ENCODE results near the gene ADAMTSL3. TPM values are rescaled to one million over a fixed set of nuclear protein-coding genes. Genes with fewer than 3 reads are reported as not detected.

ADAMTSL3 gene
- total RNA-seq, 2 experiments from 2014 or later = not detected

DNA sequence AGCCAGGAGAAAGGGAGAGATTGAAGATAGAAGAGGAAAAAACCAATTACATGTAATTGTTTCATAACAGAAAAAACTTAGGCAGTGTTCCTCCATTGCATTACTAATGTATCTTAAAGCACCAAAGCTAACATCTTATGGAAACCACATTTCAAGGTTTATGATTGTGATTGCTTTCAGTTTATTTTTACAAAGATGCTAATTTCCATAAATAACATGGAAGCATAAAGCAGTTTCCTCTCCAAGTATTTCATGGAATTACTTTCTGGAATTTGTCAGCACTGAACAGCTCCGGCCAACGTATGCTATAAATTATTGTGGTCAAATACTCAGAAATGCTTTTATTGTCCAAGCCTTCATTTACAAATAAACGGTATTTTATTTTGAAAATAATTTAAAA lies 11.6 kb downstream of the ADAMTSL3 start:
- no peak overlapping the region for H3K4me3 Mint-ChIP-seq
- no peaks in the 10 kb centered on the region for H3K36me3 Mint-ChIP-seq
- no peak for DNase-seq
- no peaks in the 10 kb centered on the region for H3K27me3 Mint-ChIP-seq
- H3K4me1 Mint-ChIP-seq = no peaks in the 10 kb centered on the region
- H3K9me3 Mint-ChIP-seq = no peaks in the 10 kb centered on the region
- POLR2A ChIA-PET = no interaction called here
- ATAC-seq (ENCODE audit: low read depth) = no peak
- H3K27ac Mint-ChIP-seq = no peak overlapping the region

GRCh38 chr15:83670672-83671229 lies 16.8 kb downstream of the ADAMTSL3 start:
- H3K4me3 Mint-ChIP-seq = no peak overlapping the region
- H3K4me1 Mint-ChIP-seq = no peaks in the 10 kb centered on the region
- no peaks in the 10 kb centered on the region for H3K27me3 Mint-ChIP-seq
- no peak overlapping the region for H3K27ac Mint-ChIP-seq
- H3K9me3 Mint-ChIP-seq = no peaks in the 10 kb centered on the region
- no peaks in the 10 kb centered on the region for H3K36me3 Mint-ChIP-seq
- ATAC-seq (ENCODE audit: low read depth) (no peak), DNase-seq (no peak)
- POLR2A ChIA-PET = no interaction called here

DNA sequence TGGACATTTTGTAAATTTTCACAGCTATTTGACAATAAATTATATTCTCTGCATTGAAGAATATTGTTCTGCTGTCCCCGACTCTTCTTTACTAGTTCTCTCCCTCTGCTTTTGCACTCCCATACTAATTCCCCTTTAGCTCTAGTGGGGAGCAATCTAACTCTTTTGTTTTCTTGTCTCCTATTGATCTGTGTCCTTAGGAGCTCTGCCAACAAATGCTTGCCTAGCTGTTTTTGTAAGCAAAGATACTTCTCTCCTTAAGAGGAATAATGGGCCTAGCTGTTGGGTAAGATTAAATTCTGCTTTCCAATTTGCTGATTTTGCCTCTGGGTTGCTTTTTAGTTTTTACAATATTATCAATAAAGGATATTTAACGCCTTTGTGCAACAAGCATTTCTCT lies 17.7 kb downstream of the ADAMTSL3 start:
- Mint-ChIP-seq H3K36me3 (no peaks in the 10 kb centered on the region), H3K4me1 (peaks cover 4% of the 10 kb centered on the region), H3K9me3 (no peaks in the 10 kb centered on the region), H3K27ac (no peak overlapping the region), H3K4me3 (no peak overlapping the region), H3K27me3 (no peaks in the 10 kb centered on the region)
- POLR2A ChIA-PET = no interaction called here
- no peak for ATAC-seq (ENCODE audit: low read depth)
- DNase-seq = no peak

DNA sequence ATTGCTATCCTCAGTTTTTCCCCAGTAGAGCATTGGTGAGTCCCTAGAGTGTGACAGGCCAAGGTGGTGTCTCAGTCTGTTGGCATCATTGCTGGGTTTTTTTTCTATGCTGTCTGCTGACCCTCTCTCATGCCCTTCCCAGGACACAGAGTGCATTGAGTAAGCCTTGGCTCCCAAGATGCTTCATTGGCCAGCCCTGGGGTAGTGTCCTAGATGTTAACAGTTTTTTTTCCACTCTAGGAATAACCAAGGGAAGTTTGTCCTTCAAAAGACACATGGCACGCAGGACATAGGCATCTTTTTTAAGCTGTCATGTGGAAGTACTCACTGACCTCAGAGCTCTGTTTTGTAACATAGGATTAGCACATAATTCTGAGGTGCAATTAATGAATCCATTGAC lies 19.5 kb downstream of the ADAMTSL3 start:
- H3K36me3 Mint-ChIP-seq = no peaks in the 10 kb centered on the region
- POLR2A ChIA-PET = no interaction called here
- no peaks in the 10 kb centered on the region for H3K27me3 Mint-ChIP-seq
- no peak overlapping the region for H3K4me3 Mint-ChIP-seq
- no peak for DNase-seq
- H3K4me1 Mint-ChIP-seq = peaks cover 4% of the 10 kb centered on the region
- no peaks in the 10 kb centered on the region for H3K9me3 Mint-ChIP-seq
- ATAC-seq (ENCODE audit: low read depth) = no peak
- no peak overlapping the region for H3K27ac Mint-ChIP-seq

DNA sequence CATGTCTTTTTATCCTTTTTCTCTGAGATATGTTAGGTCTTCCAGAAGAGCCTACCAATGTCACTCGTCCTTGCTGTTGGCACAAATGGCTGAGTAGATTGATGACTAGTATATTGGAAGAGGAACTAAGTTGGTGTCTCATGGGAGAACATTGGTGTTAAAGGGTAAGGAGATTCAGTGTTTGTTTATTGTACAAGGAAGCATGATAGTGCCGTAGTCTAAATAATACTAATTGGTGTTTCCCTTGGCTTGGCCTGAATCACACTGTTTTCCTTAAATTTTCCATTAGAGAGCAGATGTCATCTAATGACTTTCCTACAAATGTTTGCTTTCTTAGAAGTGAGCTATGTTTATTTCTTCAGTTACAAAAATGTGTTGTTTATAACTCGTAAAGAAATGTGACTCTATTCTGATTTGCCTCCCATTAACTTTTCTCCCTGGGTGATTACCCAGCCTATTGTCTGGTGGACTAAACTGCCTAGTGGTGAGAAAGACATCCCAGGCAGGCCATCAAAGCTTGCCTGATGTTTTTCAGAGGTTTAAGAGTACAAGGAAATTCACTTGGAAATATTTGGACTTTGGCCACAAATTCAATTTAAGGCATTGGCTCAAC lies 28.7 kb downstream of the ADAMTSL3 start:
- POLR2A ChIA-PET = no interaction called here

GRCh38 chr15:83685916-83686332 lies 32.0 kb downstream of the ADAMTSL3 start:
- Mint-ChIP-seq H3K4me3 (no peak overlapping the region), H3K36me3 (no peaks in the 10 kb centered on the region), H3K4me1 (no peaks in the 10 kb centered on the region), H3K27me3 (no peaks in the 10 kb centered on the region), H3K27ac (no peak overlapping the region), H3K9me3 (no peaks in the 10 kb centered on the region)
- POLR2A ChIA-PET = no interaction called here
- no peak for DNase-seq
- no peak for ATAC-seq (ENCODE audit: low read depth)

More for the DNA sequence above, 28.7 kb downstream of the ADAMTSL3 start:
- Mint-ChIP-seq H3K27me3 (no peaks in the 10 kb centered on the region), H3K36me3 (no peaks in the 10 kb centered on the region), H3K27ac (no peak overlapping the region), H3K4me3 (no peak overlapping the region), H3K9me3 (no peaks in the 10 kb centered on the region), H3K4me1 (no peaks in the 10 kb centered on the region)
- no peak for DNase-seq
- no peak for ATAC-seq (ENCODE audit: low read depth)

- Mint-ChIP-seq H3K27me3 (no peaks in the 10 kb centered on the region), H3K9me3 (no peaks in the 10 kb centered on the region), H3K4me3 (no peak overlapping the region), H3K27ac (no peak overlapping the region), H3K36me3 (no peaks in the 10 kb centered on the region), H3K4me1 (no peaks in the 10 kb centered on the region)
- POLR2A ChIA-PET = no interaction called here
- ATAC-seq (ENCODE audit: low read depth) (no peak), DNase-seq (no peak)
Measured at GRCh38 chr15:83688201-83688600, 34.3 kb downstream of the ADAMTSL3 start.

DNA sequence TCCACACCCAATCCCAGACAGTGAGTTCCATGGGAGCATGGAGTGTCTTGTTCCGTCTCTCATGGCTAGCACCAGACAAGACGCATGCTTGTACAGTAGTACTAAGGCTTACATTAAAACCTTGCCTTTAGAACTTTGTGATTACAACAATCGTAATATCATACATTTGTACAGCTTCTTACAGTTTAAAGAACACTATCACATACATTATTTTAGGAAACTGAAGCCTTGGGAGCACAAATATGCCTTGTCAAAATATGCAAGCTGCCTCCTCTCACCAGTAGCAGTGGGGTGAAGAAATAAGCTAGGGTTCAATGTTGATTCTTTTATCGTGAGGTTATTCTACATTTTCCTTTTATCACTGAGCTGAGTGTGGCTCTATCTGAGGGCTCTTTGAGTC lies 36.8 kb downstream of the ADAMTSL3 start:
- no peaks in the 10 kb centered on the region for H3K36me3 Mint-ChIP-seq
- H3K27ac Mint-ChIP-seq = no peak overlapping the region
- H3K4me1 Mint-ChIP-seq = no peaks in the 10 kb centered on the region
- no peak for ATAC-seq (ENCODE audit: low read depth)
- no peak overlapping the region for H3K4me3 Mint-ChIP-seq
- no peaks in the 10 kb centered on the region for H3K9me3 Mint-ChIP-seq
- H3K27me3 Mint-ChIP-seq = no peaks in the 10 kb centered on the region
- POLR2A ChIA-PET = no interaction called here
- no peak for DNase-seq

DNA sequence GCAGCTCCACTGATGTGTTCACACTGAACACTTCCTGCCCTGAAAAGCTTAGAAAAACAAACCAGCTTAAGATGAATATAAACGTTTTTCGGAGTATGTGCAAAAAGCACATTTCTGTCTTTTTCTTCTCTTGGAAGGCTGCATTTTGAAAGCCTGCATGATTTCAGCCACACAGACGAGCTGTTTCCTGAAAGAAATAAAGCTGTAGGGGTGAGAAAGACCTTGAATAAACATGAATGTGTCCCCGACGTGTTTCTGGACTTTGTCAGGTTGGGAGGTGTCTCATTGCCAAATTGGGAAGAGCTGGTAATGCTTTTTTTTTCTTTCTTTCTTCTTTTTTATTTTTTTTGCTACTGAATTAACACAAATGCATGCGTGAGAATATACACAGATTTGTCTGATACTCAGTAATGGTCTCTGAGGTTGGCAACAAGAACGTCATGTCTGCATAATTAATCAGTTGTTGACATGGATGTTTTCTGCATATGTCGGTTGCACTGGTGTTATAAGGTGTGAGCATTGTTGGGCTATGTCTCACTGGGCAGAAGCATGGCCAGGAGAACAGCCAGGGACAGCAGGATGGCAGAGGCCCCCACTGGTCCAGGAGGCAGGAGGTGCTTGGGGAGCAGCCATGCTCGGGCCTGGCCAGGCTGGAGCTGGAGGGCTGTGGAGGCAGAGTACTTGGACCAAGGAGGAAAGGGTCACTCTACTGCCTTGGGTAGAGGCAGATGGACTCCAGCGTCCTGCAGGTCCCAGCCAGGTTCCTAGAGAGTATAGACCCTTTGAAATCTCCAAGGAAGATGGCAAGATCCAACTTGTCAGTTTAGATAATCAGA lies 39.0 kb downstream of the ADAMTSL3 start:
- H3K4me1 Mint-ChIP-seq = no peaks in the 10 kb centered on the region
- POLR2A ChIA-PET = no interaction called here
- H3K27me3 Mint-ChIP-seq = no peaks in the 10 kb centered on the region
- no peak overlapping the region for H3K4me3 Mint-ChIP-seq
- DNase-seq = no peak
- H3K9me3 Mint-ChIP-seq = no peaks in the 10 kb centered on the region
- no peak for ATAC-seq (ENCODE audit: low read depth)
- no peak overlapping the region for H3K27ac Mint-ChIP-seq
- no peaks in the 10 kb centered on the region for H3K36me3 Mint-ChIP-seq

DNA sequence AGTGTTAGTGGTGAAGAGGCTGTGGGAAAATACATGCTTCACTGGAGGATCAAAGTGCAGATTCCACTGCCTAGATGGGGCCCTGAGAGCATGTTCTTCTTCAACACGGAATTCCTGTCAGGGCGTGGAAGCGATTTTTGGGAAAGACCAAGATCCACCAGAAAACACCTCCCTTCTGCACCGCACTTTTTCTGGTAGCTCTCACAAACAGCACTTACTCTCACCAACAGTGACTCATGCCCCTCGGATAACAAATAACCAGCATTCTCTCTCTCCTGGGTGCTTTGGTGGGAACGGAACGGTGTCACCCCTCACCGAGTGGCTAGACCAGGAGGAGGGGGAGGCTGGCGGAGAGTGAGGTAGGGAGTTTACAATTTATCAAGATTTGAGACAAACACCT lies 40.1 kb downstream of the ADAMTSL3 start:
- ATAC-seq (ENCODE audit: low read depth) = no peak
- no peaks in the 10 kb centered on the region for H3K9me3 Mint-ChIP-seq
- DNase-seq = no peak
- no peak overlapping the region for H3K27ac Mint-ChIP-seq
- POLR2A ChIA-PET = no interaction called here
- no peaks in the 10 kb centered on the region for H3K4me1 Mint-ChIP-seq
- H3K36me3 Mint-ChIP-seq = no peaks in the 10 kb centered on the region
- H3K27me3 Mint-ChIP-seq = no peaks in the 10 kb centered on the region
- no peak overlapping the region for H3K4me3 Mint-ChIP-seq

- no peak for ATAC-seq (ENCODE audit: low read depth)
- POLR2A ChIA-PET = no interaction called here
- H3K27me3 Mint-ChIP-seq = no peaks in the 10 kb centered on the region
- H3K36me3 Mint-ChIP-seq = no peaks in the 10 kb centered on the region
- H3K9me3 Mint-ChIP-seq = no peaks in the 10 kb centered on the region
- no peak overlapping the region for H3K4me3 Mint-ChIP-seq
- no peak overlapping the region for H3K27ac Mint-ChIP-seq
- H3K4me1 Mint-ChIP-seq = no peaks in the 10 kb centered on the region
- no peak for DNase-seq
Measured at GRCh38 chr15:83694536-83694935, 40.6 kb downstream of the ADAMTSL3 start.

- DNase-seq = no peak
- ATAC-seq (ENCODE audit: low read depth) = no peak
- no peaks in the 10 kb centered on the region for H3K27me3 Mint-ChIP-seq
- no peaks in the 10 kb centered on the region for H3K9me3 Mint-ChIP-seq
- POLR2A ChIA-PET = no interaction called here
- H3K4me1 Mint-ChIP-seq = no peaks in the 10 kb centered on the region
- H3K4me3 Mint-ChIP-seq = no peak overlapping the region
- no peaks in the 10 kb centered on the region for H3K36me3 Mint-ChIP-seq
- no peak overlapping the region for H3K27ac Mint-ChIP-seq
Measured at GRCh38 chr15:83695246-83695645, 41.3 kb downstream of the ADAMTSL3 start.

DNA sequence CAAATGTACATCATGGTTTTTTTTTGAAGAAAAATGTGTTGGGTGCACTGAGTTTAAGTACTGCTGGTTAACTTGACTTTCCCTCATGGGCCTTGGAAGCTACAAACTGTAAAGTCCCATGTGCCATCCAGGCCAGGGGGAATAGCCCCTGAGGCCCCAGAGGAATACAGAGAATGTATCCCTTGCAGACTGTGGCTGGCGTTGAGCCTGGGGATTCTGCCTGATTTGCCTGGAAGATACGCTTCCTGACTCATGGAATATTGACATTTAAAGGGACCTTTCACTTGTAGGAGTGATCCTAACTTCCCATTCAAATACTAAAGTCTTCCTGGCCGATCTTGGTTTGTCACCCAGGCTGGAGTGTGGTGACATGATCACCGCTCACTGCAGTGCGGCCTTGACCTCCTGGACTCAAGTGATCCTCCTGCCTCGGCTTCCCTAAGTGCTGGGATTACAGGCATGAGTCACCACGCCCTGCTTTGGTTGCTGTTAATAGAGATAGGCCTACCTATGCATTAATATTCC lies 42.0 kb downstream of the ADAMTSL3 start:
- POLR2A ChIA-PET = no interaction called here
- H3K9me3 Mint-ChIP-seq = no peaks in the 10 kb centered on the region
- H3K27me3 Mint-ChIP-seq = no peaks in the 10 kb centered on the region
- no peak for ATAC-seq (ENCODE audit: low read depth)
- no peak overlapping the region for H3K27ac Mint-ChIP-seq
- H3K4me1 Mint-ChIP-seq = no peaks in the 10 kb centered on the region
- H3K36me3 Mint-ChIP-seq = no peaks in the 10 kb centered on the region
- H3K4me3 Mint-ChIP-seq = no peak overlapping the region
- DNase-seq = no peak

- Mint-ChIP-seq H3K9me3 (no peaks in the 10 kb centered on the region), H3K27me3 (no peaks in the 10 kb centered on the region), H3K4me3 (no peak overlapping the region), H3K4me1 (no peaks in the 10 kb centered on the region), H3K36me3 (no peaks in the 10 kb centered on the region), H3K27ac (no peak overlapping the region)
- no peak for ATAC-seq (ENCODE audit: low read depth)
- POLR2A ChIA-PET = no interaction called here
- no peak for DNase-seq
Measured at GRCh38 chr15:83697716-83698115, 43.8 kb downstream of the ADAMTSL3 start.
